Transverse colon (tissue), 4 donors: ENCODE measurements around the gene GOT1.

Experiments
- EP300 ChIP-seq: sonication (generic); formaldehyde crosslinking; IDR thresholded peaks from one replicate; pipeline ENCODE4 v1.6.1; 2017; ENCODE audit warnings: antibody characterized with exemption, low read depth
- POLR2A ChIP-seq: fragments of 450-650 bp; IDR thresholded peaks from one replicate; pipeline ENCODE4 v1.6.1; 2016; ENCODE audit warnings: antibody characterized with exemption, mild to moderate bottlenecking, moderate library complexity
- POLR2AphosphoS5 ChIP-seq, 3 donors: sonication (generic); formaldehyde crosslinking; IDR thresholded peaks; one replicate each; pipeline ENCODE4 v1.6.1; 2016; ENCODE audit warnings: antibody characterized with exemption in 3 of 3
- TF ChIP-seq, protein P1 (sequence below), 5 experiments: fragments of 200-600 bp in 3 of 5; fragments of 450-650 bp in 2 of 5; sonication (generic) in 3 of 5; IDR thresholded peaks; 1 replicate in 2 of 5; 2 replicates in 3 of 5; pipeline ENCODE4 v1.5.1; 2016 to 2017; ENCODE audit warnings: antibody characterized with exemption in 5 of 5, inconsistent platforms in 3 of 5, mild to moderate bottlenecking in 2 of 5, moderate library complexity in 1 of 5

DNA sequence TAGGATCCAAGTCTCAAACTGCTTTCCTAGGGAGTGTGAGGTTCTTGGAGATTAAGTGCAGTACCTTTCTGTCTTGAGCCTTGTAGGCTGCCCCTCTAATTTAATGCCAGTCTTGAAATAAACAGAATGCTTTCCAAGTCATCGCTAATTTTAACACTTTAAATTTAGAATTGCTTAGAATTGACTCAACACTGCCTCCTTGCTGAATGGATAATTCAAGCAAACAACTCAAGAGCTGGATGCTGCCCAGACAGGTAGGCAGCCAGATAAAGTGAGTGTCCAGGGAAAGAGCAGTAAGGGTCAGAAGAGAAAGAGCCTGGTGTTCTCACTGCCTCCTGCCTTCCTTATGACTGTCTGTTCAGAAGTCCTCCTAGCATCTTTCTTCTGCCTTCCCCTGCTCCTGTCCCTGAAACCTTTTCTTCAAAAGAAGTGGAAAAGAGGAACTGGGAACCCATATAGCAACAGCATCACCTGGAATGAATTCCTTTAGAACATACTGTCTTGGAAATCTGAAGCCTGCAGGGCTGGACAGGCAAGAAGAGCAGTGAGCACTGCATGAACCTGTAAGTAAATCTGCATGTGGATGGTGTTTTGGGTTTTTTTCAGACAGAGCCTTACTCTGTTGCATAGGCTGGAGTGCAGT, 3.1 kb upstream of the GOT1 start:
- TF ChIP-seq, protein P1, sequence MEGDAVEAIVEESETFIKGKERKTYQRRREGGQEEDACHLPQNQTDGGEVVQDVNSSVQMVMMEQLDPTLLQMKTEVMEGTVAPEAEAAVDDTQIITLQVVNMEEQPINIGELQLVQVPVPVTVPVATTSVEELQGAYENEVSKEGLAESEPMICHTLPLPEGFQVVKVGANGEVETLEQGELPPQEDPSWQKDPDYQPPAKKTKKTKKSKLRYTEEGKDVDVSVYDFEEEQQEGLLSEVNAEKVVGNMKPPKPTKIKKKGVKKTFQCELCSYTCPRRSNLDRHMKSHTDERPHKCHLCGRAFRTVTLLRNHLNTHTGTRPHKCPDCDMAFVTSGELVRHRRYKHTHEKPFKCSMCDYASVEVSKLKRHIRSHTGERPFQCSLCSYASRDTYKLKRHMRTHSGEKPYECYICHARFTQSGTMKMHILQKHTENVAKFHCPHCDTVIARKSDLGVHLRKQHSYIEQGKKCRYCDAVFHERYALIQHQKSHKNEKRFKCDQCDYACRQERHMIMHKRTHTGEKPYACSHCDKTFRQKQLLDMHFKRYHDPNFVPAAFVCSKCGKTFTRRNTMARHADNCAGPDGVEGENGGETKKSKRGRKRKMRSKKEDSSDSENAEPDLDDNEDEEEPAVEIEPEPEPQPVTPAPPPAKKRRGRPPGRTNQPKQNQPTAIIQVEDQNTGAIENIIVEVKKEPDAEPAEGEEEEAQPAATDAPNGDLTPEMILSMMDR (IDR thresholded peaks at IDR 0.05), result peak in 2 of 5 experiments; percentile 14 to 16
- TF ChIP-seq POLR2AphosphoS5 (IDR thresholded peaks at IDR 0.05), result no peak
- no peak for TF ChIP-seq EP300
- no peak for TF ChIP-seq POLR2A
